Measurements from ENCODE around the gene CABYR. TPM values are rescaled to one million over a fixed set of nuclear protein-coding genes. Genes with fewer than 3 reads are reported as not detected.

The CABYR gene
- total RNA-seq, 1 experiment from 2014 or later: 10.6 TPM

DNA sequence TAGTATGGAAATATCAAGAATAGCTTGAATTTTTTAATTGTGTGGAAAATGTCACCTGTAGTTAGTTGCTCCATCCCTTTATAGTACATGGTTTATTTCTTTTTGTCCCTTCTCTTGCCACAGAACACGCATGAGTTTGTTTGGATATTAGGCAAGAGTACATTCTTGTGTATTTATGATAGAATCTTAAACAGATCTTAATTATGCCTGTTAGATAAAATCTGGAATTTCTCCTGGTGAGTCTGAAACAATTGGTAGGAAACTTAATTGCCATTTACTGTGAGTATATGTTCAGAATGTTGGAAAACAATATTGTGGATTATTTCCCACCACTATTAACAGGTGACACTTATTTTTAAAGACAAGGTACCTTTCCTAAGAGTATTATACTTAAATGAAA is 30.2 kb upstream of the CABYR start:
- CTCF ChIA-PET: interaction anchor here (0.7 kb wide), 1 partner anchor 377 kb away, joined by 4 read pairs; no protein-coding TSS in a partner anchor
- H3K4me1 Mint-ChIP-seq (ENCODE audit: low read depth, unreplicated experiment): peaks cover 18% of the 10 kb centered on the region

DNA sequence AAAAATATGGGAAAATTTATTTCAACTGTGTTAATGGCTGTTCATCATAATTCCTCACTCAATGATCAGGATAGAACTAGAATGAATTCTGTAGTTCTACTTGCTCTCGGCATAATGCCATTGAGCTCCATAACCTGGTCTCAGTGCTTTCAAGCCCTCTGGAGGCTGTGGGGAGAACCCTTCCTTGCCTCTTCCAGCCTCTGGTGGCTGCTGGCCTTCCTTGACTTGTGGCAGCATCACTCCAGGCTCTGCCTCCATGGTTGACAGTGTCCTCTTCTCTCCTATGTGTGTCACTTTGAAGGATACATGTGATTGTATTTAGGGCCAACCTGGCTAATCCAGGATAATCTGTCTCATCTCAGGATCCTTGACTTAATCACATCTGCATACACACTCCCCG is 26.9 kb upstream of the CABYR start:
- peak; percentile 13 for DNase-seq
- no TSS peak for BruUV-seq (replicated peaks)
- CTCF ChIA-PET: interaction anchor here (1.8 kb wide), 1 partner anchor 147 kb away, joined by 6 read pairs; no protein-coding TSS in a partner anchor
- TF ChIP-seq, protein P1, sequence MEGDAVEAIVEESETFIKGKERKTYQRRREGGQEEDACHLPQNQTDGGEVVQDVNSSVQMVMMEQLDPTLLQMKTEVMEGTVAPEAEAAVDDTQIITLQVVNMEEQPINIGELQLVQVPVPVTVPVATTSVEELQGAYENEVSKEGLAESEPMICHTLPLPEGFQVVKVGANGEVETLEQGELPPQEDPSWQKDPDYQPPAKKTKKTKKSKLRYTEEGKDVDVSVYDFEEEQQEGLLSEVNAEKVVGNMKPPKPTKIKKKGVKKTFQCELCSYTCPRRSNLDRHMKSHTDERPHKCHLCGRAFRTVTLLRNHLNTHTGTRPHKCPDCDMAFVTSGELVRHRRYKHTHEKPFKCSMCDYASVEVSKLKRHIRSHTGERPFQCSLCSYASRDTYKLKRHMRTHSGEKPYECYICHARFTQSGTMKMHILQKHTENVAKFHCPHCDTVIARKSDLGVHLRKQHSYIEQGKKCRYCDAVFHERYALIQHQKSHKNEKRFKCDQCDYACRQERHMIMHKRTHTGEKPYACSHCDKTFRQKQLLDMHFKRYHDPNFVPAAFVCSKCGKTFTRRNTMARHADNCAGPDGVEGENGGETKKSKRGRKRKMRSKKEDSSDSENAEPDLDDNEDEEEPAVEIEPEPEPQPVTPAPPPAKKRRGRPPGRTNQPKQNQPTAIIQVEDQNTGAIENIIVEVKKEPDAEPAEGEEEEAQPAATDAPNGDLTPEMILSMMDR (IDR thresholded peaks at IDR 0.05; ENCODE audit: unreplicated experiment): no peak
- no peaks in the 10 kb centered on the region for H3K36me3 Mint-ChIP-seq (ENCODE audit: insufficient read depth, unreplicated experiment)
- intact Hi-C loops (cut with micrococcal nuclease; ENCODE audit: unreplicated experiment): loop anchor here (5.0 to 10.0 kb wide), 3 partner anchors 35 to 287 kb away; no protein-coding TSS in a partner anchor
- H3K4me1 Mint-ChIP-seq (ENCODE audit: low read depth, unreplicated experiment): peaks cover 39% of the 10 kb centered on the region
- H3K9me3 Mint-ChIP-seq (ENCODE audit: low read depth, unreplicated experiment): no peaks in the 10 kb centered on the region
- no peak overlapping the region for H3K27ac Mint-ChIP-seq (ENCODE audit: unreplicated experiment)
- no peak overlapping the region for H3K4me3 Mint-ChIP-seq (ENCODE audit: low read depth, unreplicated experiment)
- no peaks in the 10 kb centered on the region for H3K27me3 Mint-ChIP-seq (ENCODE audit: unreplicated experiment)

More for the DNA sequence above, 30.2 kb upstream of the CABYR start:
- BruUV-seq (replicated peaks): no TSS peak
- Mint-ChIP-seq H3K27me3 (ENCODE audit: unreplicated experiment) (no peaks in the 10 kb centered on the region), H3K4me3 (ENCODE audit: low read depth, unreplicated experiment) (no peak overlapping the region), H3K36me3 (ENCODE audit: insufficient read depth, unreplicated experiment) (no peaks in the 10 kb centered on the region), H3K9me3 (ENCODE audit: low read depth, unreplicated experiment) (no peaks in the 10 kb centered on the region), H3K27ac (ENCODE audit: unreplicated experiment) (no peak overlapping the region)
- DNase-seq: no peak
- intact Hi-C loops (cut with micrococcal nuclease; ENCODE audit: unreplicated experiment): no loop called here
- TF ChIP-seq, protein P1 (IDR thresholded peaks at IDR 0.05; ENCODE audit: unreplicated experiment): no peak

DNA sequence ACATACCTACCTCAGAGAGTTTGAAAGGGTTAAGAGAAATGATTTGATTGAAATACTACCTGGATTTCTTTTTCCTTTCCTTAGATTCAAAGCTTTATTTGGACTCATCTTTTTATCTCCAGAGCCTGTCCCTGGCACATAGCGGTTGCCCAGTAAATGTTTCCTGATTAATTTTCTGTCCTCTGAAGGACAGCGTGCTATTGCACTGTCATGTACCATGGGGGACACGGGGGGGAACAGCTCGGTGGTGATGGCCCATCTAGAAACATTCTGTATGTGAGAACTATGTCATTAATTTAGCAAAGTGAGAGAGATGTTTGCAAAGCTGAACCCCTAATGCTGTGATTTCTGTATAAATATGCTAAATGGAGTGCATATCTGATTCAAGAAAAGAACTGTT is 26.4 kb upstream of the CABYR start:
- Mint-ChIP-seq H3K4me3 (ENCODE audit: low read depth, unreplicated experiment) (peak overlapping the region; percentile 67), H3K27me3 (ENCODE audit: unreplicated experiment) (no peaks in the 10 kb centered on the region), H3K9me3 (ENCODE audit: low read depth, unreplicated experiment) (no peaks in the 10 kb centered on the region), H3K27ac (ENCODE audit: unreplicated experiment) (peak overlapping the region; percentile 67), H3K36me3 (ENCODE audit: insufficient read depth, unreplicated experiment) (no peaks in the 10 kb centered on the region), H3K4me1 (ENCODE audit: low read depth, unreplicated experiment) (peaks cover 39% of the 10 kb centered on the region)
- no TSS peak for BruUV-seq (replicated peaks)
- TF ChIP-seq, protein P1 (IDR thresholded peaks at IDR 0.05; ENCODE audit: unreplicated experiment): no peak
- DNase-seq: no peak
- CTCF ChIA-PET: interaction anchor here (0.6 to 1.8 kb wide), 3 partner anchors 96 to 147 kb away, joined by 4 to 8 read pairs (median 6); no protein-coding TSS in a partner anchor
- intact Hi-C loops (cut with micrococcal nuclease; ENCODE audit: unreplicated experiment): loop anchor here (5.0 to 10.0 kb wide), 3 partner anchors 35 to 288 kb away; no protein-coding TSS in a partner anchor

DNA sequence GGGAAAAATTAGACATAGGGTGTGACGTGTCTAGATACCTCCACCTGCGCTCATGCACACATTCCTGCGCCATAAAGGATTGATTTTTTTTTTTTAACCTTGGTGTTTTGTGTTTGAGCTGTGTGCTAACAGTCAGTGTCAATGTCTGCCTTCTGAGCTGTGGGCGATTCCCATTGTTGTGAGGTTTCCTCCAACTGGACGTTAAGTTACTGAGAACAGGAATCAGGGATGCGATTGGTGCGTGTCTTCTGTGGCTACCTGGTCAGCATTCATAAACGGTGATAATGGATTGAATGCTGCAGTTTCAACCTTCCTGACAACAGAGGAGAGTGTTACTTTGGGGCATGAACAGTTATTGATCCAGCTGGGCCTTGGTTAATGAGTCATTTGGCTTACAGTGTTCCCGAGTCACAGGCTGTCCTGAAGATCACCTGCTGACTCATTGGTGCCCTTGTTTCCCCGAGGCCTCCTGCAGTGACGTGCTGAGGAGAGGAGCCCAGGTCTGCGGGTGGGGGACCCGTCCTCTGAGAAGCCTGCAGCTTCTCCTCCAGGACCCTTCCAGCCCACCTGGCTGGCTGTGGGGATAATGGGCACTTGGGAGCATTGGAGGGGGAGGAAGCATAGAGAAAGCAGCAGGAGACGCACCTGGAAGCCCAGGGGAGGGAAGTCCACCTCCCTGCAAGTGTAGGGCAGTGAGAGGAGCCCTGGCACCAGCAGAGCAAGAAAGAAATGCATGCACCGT is 25.8 kb upstream of the CABYR start:
- peak overlapping the region; percentile 67 for H3K4me3 Mint-ChIP-seq (ENCODE audit: low read depth, unreplicated experiment)
- CTCF ChIA-PET: interaction anchor here (0.6 to 1.8 kb wide), 5 partner anchors 63 to 1989 kb away, joined by 3 to 8 read pairs (median 4); no protein-coding TSS in a partner anchor

More for the DNA sequence above, 25.8 kb upstream of the CABYR start:
- Mint-ChIP-seq H3K4me1 (ENCODE audit: low read depth, unreplicated experiment) (peaks cover 39% of the 10 kb centered on the region), H3K27ac (ENCODE audit: unreplicated experiment) (peak overlapping the region; percentile 67), H3K27me3 (ENCODE audit: unreplicated experiment) (no peaks in the 10 kb centered on the region), H3K9me3 (ENCODE audit: low read depth, unreplicated experiment) (no peaks in the 10 kb centered on the region), H3K36me3 (ENCODE audit: insufficient read depth, unreplicated experiment) (no peaks in the 10 kb centered on the region)
- TF ChIP-seq, protein P1 (IDR thresholded peaks at IDR 0.05; ENCODE audit: unreplicated experiment): no peak
- intact Hi-C loops (cut with micrococcal nuclease; ENCODE audit: unreplicated experiment): loop anchor here (5.0 to 10.0 kb wide), 3 partner anchors 36 to 288 kb away; no protein-coding TSS in a partner anchor
- peak; percentile 81 for DNase-seq
- no TSS peak for BruUV-seq (replicated peaks)
